MM.1S (cell line): ENCODE data around the gene ZNF208.

Experiments used
- EZH2 ChIP-seq: fragments of 300-600 bp; sonication (generic); optimal IDR thresholded peaks from 2 replicates; pipeline ENCODE3; 2017; ENCODE audit warnings: low read depth, mild to moderate bottlenecking, antibody characterized with exemption, low read length, mixed read lengths
- TF ChIP-seq, protein P1 (sequence below): fragments of 300-600 bp; sonication (generic); IDR thresholded peaks from 2 replicates; pipeline ENCODE4 v1.5.1; 2016; ENCODE audit warnings: antibody characterized with exemption, low read length, mixed read lengths

DNA sequence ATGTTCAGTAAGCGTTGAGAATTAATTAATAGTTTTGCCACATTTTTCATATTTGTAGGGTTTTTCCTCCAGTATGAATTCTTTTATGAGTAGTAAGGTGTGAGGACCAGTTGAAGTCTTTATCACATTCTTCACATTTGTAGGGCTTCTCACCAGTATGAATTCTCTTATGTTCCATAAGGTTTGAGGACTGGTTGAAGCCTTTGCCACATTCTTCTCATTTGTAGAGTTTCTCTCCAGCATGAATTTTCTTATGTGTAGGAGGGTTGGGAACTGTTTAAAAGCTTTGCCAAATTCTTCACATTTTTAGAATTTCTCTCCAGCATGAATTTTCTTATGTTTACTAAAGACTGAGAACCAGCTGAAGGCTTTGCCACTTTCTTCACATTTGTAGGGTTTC is 40.3 kb downstream of the ZNF208 start:
- TF ChIP-seq, protein P1, sequence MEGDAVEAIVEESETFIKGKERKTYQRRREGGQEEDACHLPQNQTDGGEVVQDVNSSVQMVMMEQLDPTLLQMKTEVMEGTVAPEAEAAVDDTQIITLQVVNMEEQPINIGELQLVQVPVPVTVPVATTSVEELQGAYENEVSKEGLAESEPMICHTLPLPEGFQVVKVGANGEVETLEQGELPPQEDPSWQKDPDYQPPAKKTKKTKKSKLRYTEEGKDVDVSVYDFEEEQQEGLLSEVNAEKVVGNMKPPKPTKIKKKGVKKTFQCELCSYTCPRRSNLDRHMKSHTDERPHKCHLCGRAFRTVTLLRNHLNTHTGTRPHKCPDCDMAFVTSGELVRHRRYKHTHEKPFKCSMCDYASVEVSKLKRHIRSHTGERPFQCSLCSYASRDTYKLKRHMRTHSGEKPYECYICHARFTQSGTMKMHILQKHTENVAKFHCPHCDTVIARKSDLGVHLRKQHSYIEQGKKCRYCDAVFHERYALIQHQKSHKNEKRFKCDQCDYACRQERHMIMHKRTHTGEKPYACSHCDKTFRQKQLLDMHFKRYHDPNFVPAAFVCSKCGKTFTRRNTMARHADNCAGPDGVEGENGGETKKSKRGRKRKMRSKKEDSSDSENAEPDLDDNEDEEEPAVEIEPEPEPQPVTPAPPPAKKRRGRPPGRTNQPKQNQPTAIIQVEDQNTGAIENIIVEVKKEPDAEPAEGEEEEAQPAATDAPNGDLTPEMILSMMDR: no peak
- no peak for TF ChIP-seq EZH2
